HEK293 (cell line): ENCODE data around the gene IDI2.

Experiments
- ELK4 ChIP-seq: IDR thresholded peaks from 2 replicates; pipeline ENCODE4 v1.6.1; 2011; ENCODE audit warnings: mild to moderate bottlenecking, low read depth, low read length, borderline replicate concordance
- ZBTB48 ChIP-seq: fragments of 450-650 bp; formaldehyde crosslinking; IDR thresholded peaks from 2 replicates; pipeline ENCODE4 v1.5.1; 2016; ENCODE audit warnings: missing biosample characterization, missing genetic modification characterization
- ZFP37 ChIP-seq: fragments of 450-650 bp; formaldehyde crosslinking; IDR thresholded peaks from 2 replicates; pipeline ENCODE4 v1.5.1; 2016; ENCODE audit warnings: missing biosample characterization, missing genetic modification characterization
- ZNF580 ChIP-seq: fragments of 450-650 bp; formaldehyde crosslinking; IDR thresholded peaks from 2 replicates; pipeline ENCODE4 v1.5.1; 2016; ENCODE audit warnings: missing biosample characterization, missing genetic modification characterization

- TF ChIP-seq ZFP37 (tag by site-specific recombination) (no peak), ZNF580 (no peak), ELK4 (no peak), ZBTB48 (tag by site-specific recombination) (no peak)
Observed at GRCh38 chr10:1045415-1045814, 19.8 kb upstream of the IDI2 start.
